HG03520 (cell line): Measurements from ENCODE around the gene CDC42BPB.

ENCODE experiments used
- ATAC-seq: cut with Tn5 transposase; IDR thresholded peaks from one replicate; pipeline ENCODE4 v1.9.1; 2021; ENCODE audit warnings: mild to moderate bottlenecking, moderate library complexity; ENCODE audit not compliant: unreplicated experiment

Gene CDC42BPB

DNA sequence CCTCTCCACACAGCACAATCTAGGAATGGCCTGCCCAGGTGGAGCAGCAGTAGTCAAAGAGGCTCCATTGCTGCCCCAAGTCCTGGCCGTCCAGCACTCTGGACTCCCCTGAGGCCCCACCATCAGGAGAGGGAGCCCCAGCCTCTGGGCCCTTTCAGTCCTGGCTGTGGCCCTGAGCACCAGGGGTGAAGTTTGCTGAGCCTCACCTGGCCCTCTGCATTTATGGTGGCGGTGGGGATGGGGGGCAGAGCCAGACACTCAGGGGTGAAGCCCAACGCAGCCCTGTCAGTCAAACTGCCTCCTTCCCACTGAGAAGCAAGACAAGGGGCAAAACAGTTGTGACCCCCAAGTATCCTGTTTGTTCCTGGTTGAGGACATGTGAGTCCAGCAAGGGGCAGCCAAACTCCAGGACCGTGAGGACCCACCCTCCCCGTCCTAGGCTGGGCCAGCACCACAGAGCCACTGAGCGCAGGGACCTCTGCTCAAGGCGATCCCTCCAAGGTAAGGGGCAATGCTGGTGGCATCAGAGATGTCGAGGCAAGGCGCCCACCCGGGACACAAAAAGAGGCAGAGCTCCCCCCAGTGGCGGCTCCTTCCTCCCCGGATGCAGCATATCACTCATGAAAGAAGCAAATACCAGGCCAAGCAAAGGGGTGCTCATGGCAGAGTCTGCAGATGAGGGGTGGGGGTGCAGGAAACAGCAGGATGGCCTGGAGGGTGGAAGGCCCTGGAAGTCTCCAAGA, 139.7 kb downstream of the CDC42BPB start:
- no peak for ATAC-seq

GRCh38 chr14:102917056-102917385, 140.3 kb downstream of the CDC42BPB start:
- no peak for ATAC-seq

DNA sequence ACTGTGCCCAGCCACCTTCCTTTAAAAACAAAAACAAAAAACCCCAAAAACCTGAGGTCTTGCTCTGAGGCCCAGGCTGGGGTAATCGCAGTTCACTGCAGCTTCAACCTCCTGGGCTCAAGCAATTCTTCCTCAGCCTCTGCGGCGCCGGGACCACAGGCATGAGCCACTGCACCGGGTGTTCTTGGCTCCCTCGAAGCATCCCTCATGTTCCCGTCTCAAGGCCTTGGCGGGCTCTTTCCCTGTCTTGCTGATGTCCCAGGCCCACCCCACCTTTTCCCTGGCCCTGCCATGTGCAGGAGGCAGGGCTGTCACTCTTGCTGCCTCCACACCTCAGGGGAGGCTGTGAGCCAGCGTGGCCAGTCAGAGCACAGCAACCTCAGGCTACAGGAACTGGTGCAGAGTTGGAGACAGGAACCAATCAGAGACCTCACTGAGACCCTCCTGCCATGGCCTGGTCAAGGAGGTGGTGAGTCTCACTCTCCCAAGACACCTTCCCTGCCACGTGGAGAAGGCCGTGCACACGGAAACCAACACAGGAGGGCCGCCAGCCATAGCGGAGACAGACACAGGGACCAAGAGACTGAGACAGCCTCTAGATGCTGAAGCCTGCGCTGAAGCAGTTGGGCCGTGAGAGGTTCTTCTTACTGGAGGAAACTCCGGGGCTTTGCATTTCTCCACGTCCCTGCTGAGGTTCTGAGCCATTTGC, 140.8 kb downstream of the CDC42BPB start:
- no peak for ATAC-seq

DNA sequence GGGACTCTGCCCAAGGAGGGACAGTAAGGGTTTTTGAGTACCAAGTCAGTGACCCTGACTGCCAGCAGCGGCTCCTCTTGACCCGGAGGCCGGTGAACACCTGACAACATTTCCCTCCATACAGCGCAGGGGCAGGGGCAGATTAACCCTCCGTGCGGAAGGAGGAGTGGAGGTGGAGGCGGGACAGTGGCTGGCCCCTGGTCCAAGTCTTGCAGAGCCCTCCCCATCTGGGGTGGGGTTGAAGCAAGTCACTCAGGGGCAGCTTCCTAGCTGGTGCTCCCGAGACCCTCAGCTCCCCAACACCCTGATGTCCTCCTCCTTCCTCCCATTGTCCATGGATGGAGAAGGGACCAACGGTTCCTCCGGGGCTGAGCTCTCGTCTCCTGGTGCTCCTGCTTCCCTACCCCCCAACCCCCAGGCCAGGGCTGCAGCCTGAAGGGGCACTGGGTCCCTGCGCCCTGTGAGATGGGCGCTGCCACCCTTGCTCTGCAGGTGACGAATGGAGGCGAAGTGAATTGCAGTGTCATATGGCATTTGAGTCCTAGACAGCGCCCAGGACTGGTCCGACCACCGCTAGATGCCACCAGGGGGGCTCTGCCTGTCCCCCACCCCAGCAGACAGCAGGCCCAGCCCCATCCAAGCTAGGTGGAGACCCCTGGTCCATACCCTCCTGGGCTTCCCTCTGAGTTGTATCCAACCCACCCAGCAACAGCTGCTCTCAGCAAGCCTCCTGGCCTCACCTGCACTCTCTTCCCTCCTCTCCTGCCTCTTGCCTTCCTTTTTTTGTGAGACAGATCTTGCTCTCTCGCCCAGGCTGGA, 141.8 kb downstream of the CDC42BPB start:
- ATAC-seq: no peak

DNA sequence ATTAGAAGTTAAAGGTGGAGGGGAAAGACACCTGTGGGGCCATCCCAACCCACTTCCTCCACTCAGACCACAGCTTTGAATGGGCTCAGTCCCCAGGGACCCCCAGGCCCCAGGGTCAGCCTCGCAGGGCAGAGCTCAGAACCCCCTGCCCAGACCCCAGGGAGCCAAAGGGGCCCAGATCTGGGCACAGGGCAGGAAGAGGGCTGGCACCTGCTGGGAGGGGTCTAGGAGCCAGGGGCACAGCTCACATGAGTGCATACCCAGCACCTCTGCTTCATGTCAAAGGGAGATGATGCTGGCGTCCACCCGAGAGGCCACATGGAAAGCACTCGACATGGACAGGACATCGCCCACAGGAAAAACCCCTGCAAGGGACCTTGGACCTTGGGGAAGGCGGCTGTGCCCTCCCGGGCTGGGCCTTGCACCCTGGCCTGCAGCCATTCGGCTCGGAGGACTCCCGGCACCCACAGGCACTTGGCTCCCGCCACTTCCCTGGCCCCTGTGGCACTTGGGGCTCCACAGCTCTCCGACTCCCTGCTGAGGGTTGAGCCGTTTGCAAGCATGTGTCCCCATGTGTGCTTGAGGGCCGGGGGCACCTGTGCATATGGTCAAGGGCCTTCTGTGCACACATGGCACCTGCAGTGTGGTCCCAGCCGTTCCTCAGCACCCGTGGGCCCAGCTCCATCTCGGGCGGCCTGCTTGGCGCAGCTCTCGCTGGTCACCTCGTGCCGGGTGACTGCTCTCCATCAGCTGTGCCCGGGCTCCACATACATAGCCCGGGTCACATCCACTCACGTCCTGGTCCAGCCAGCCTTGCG, 142.7 kb downstream of the CDC42BPB start:
- no peak for ATAC-seq

DNA sequence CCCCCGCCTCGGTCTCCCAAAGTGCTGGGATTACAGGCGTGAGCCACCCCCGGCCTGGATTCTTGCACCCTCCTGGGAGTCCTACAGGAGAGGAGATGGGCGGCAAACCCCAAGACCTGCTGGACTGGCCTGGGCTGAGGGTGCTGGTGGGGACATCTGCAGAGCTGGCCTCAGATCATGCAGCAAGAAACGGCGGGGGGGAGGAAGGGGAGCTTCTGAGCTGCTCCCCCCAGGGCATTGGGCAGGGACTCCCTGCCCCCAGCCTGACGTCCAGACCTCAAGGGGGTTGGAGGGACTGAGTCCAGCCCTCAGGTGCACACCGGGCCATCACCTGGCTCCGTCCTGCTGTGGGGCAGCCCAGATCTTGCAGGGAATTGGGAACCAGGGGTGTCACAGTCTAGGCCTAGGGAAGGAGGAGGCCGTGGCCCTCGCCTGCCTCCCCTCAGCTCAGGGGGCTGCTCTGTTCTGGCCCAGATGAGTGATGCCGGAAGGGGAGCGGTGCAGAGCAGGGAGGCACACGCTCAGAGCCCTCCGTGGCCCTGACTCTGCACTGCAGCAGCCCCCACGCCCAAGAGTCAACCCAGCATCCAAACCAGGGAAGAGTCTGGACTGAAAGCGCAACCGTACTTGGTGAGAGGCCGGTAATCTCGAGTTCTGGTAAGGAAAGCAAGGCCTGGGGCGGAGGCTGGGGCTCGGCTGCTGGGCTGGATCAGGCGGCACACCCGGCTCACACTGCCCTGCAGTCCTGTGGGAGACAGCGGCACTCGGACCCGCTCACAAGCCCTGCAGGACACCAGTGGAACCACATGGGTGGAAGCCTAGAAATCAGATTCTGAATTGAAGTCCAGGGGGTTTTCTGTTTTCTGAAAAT, 143.8 kb downstream of the CDC42BPB start:
- ATAC-seq: no peak

GRCh38 chr14:102911991-102912761, 145.2 kb downstream of the CDC42BPB start:
- ATAC-seq: no peak

DNA sequence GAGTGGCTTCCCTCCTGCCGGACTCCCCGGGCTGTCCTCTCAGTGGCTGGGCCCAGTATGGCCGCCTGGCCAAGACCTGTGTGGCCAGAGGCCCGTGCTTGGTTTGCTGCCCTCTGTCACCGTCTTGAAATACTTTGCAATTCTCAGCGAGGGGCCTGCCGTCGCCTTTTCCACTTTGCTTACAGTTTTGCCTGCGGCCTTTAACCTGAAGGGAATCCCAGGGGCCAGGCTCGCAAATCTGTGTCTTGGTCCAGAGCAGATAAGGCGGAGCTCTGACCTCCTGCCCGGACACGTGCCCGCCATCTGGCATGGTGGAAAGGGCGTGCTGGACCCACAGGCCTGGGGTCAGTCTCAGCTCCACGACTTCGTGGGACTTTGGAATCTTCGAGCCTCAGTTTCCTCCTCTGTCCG, 145.8 kb downstream of the CDC42BPB start:
- no peak for ATAC-seq

- ATAC-seq: no peak
Measured at GRCh38 chr14:102910442-102910841, 146.9 kb downstream of the CDC42BPB start.

DNA sequence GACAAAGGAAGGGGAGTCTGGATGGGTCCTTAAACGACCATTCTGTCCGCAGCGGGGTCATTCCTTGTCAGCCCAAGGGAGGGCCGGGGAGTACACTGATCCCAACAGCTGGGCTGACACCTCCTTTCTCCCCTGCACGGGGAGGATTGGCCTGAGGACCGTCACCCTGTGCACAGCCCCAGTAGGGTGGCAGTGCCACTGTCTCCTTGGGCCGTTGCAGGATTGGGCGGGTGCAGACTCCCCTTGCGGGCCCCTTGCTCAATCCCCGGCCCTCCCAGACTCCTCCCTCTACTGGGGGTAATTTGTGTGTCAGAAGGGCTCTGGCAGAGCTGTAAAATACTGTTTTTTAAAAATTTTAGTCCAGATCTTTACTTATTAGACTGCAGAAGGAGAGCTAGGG, 147.4 kb downstream of the CDC42BPB start:
- no peak for ATAC-seq

GRCh38 chr14:102909462-102909861, 147.9 kb downstream of the CDC42BPB start:
- ATAC-seq: no peak

- no peak for ATAC-seq
Measured at GRCh38 chr14:102908766-102909455, 148.4 kb downstream of the CDC42BPB start.

- no peak for ATAC-seq
Measured at GRCh38 chr14:102907980-102908730, 149.2 kb downstream of the CDC42BPB start.

- ATAC-seq: no peak
Measured at GRCh38 chr14:102907303-102907844, 150.0 kb downstream of the CDC42BPB start.

DNA sequence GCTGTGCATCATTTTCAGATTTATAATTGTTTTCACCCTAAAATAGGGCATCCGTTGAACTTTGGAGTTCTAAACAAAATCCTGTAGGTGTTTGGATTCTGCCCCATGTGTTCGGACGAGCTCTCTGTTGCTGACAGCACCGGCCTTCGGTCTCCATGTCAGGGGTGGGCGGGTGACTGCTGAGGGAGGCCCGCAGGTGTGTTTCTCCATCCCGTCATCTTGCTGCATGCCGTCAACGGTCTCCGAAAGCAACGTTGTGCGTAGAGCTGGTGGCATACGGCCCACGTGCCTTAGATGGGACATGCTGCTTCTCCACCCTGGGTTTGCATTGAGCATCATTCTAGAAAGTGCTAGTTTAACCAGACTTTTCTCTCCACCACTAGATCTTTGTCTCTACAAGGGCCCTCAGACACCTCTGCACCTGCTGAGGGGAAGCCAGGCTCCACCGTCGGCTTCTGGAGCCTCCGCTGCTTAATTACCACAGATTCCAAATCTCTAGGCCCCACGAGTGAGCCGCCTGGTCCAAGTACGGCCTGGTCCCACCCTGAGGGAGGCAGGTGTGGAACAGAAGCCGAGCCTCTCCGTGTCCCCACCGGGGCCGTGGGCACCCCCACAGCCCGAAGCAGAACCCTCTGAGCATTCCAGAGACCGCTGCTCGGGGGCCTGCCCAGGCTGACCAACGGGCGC, 150.6 kb downstream of the CDC42BPB start:
- ATAC-seq: no peak

- no peak for ATAC-seq
Measured at GRCh38 chr14:102905116-102906108, 151.9 kb downstream of the CDC42BPB start.
